ENCODE measurements around the gene ARNT2. TPM values are rescaled to one million over a fixed set of nuclear protein-coding genes. Genes with fewer than 3 reads are reported as not detected.

ARNT2 gene
- polyA plus RNA-seq, 2 of the 4 experiments (the other 2 are of a cell fraction) = 8.9 to 17.0 TPM

DNA sequence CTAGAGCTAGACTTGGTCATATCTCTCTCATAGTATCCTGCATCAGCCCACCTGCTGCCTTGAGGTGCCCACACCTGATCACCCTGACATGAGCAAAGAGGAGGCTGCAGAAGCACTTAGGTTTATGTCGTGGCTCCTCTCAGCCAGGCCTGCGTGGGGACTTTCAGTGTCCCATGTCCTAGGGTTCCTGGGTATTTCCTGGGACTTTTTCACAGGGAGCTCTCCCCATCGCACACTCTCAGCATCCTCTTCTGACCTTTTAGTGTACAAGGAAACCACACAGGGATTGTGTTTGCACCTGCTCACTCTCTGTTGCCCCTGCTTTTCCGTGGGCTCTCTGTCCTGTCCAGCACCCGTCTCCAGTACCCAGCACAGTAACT is 61.4 kb downstream of the ARNT2 start:
- no peak overlapping the region for H3K27ac ChIP-seq
- no peak overlapping the region for H3K4me3 ChIP-seq
- H3K9me3 ChIP-seq = no peaks in the 10 kb centered on the region
- H3K4me1 ChIP-seq = no peaks in the 10 kb centered on the region
- TF ChIP-seq NR3C1 (IDR thresholded peaks at IDR 0.05) (no peak), SREBF2 (IDR thresholded peaks at IDR 0.05) (no peak), MAFK (IDR thresholded peaks at IDR 0.05; ENCODE audit: partially characterized antibody) (no peak), NFE2L2 (conservative IDR thresholded peaks at IDR 0.05; ENCODE audit: low read length) (no peak)
- FAIRE-seq = no peak
- CTCF ChIA-PET = interaction anchor here (1.0 to 13.8 kb wide), 10 partner anchors 11 to 801 kb away, joined by 3 to 125 read pairs (median 4); partner anchors contain the start of gene CEMIP
- no peak for ATAC-seq
- DNase-seq (ENCODE audit: low read depth in 1 of 2, low spot score in 1 of 2) = no peak
- POLR2A ChIA-PET = no interaction called here
- 87% methylated on average over 5 of the region's 5 CpGs for WGBS (ENCODE audit: missing lambda C conversion rate)
- no peak overlapping the region for H3K4me2 ChIP-seq

GRCh38 chr15:80466543-80466942 is 62.4 kb downstream of the ARNT2 start:
- H3K9me3 ChIP-seq = no peaks in the 10 kb centered on the region
- H3K4me1 ChIP-seq = no peaks in the 10 kb centered on the region
- ChIA-PET POLR2A (no interaction called here), CTCF (interaction anchor here (1.0 to 13.8 kb wide), 11 partner anchors 11 to 800 kb away, joined by 3 to 125 read pairs (median 4); partner anchors contain the start of gene CEMIP)
- H3K27ac ChIP-seq = no peak overlapping the region
- DNase-seq (ENCODE audit: low read depth in 1 of 2, low spot score in 1 of 2) (no peak), ATAC-seq (no peak), FAIRE-seq (no peak)
- TF ChIP-seq POLR2AphosphoS2 (conservative IDR thresholded peaks at IDR 0.05; ENCODE audit: low read length) (no peak), ZFP36 (IDR thresholded peaks at IDR 0.05; ENCODE audit: borderline replicate concordance, partially characterized antibody) (no peak), PHF8 (IDR thresholded peaks at IDR 0.05; ENCODE audit: borderline replicate concordance, low read depth) (no peak), HOXB5 (CRISPR knock-in tag; IDR thresholded peaks at IDR 0.05) (no peak), EHMT2 (IDR thresholded peaks at IDR 0.05; ENCODE audit: low read depth) (no peak), MYC (IDR thresholded peaks at IDR 0.05; ENCODE audit: borderline replicate concordance, low read length) (no peak), HOXA7 (CRISPR knock-in tag; IDR thresholded peaks at IDR 0.05) (no peak), FOXS1 (CRISPR knock-in tag; IDR thresholded peaks at IDR 0.05) (no peak), RCOR1 (IDR thresholded peaks at IDR 0.05; ENCODE audit: low read depth, low read length) (no peak), NR3C1 (IDR thresholded peaks at IDR 0.05) (no peak), RFX5 (IDR thresholded peaks at IDR 0.05) (no peak), ESRRA (IDR thresholded peaks at IDR 0.05; ENCODE audit: borderline replicate concordance, low read length) (no peak), ZNF302 (CRISPR knock-in tag; IDR thresholded peaks at IDR 0.05) (no peak), POLR2A (IDR thresholded peaks at IDR 0.05; ENCODE audit: low read length) (no peak)
- TF ChIP-seq, protein P1, sequence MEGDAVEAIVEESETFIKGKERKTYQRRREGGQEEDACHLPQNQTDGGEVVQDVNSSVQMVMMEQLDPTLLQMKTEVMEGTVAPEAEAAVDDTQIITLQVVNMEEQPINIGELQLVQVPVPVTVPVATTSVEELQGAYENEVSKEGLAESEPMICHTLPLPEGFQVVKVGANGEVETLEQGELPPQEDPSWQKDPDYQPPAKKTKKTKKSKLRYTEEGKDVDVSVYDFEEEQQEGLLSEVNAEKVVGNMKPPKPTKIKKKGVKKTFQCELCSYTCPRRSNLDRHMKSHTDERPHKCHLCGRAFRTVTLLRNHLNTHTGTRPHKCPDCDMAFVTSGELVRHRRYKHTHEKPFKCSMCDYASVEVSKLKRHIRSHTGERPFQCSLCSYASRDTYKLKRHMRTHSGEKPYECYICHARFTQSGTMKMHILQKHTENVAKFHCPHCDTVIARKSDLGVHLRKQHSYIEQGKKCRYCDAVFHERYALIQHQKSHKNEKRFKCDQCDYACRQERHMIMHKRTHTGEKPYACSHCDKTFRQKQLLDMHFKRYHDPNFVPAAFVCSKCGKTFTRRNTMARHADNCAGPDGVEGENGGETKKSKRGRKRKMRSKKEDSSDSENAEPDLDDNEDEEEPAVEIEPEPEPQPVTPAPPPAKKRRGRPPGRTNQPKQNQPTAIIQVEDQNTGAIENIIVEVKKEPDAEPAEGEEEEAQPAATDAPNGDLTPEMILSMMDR (IDR thresholded peaks at IDR 0.05) = no peak
- H3K4me2 ChIP-seq = no peak overlapping the region
- H3K4me3 ChIP-seq = no peak overlapping the region
- 94% methylated on average over 2 of the region's 2 CpGs for WGBS (ENCODE audit: missing lambda C conversion rate)

DNA sequence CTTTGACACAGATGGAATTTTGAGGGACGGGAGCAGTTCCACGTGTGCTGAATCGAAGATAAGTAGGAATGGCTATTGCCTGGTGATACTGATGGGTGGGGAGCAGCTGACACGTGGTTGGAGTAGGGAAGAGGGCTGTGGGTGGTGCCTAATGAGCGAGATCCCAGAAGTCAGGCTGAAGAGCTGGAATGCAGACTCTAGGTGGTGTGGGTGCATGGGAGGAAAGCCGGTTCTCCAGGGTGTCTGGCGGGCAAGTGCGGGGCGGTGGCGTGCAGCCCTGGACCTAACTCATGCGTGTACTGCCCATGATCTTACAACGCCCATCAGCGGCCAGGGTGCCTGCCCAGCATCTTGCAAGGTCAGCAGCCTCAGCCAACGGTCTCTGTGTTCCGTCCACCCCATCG is 63.1 kb downstream of the ARNT2 start:
- WGBS (ENCODE audit: missing lambda C conversion rate) = 83% methylated on average over 15 of the region's 16 CpGs
- ChIA-PET CTCF (interaction anchor here (1.0 to 13.8 kb wide), 6 partner anchors 12 to 503 kb away, joined by 3 to 125 read pairs (median 6); partner anchors contain the start of gene CEMIP), POLR2A (no interaction called here)
- no peak overlapping the region for H3K4me2 ChIP-seq
- ATAC-seq (no peak), DNase-seq (ENCODE audit: low read depth in 1 of 2, low spot score in 1 of 2) (no peak), FAIRE-seq (no peak)
- no peaks in the 10 kb centered on the region for H3K9me3 ChIP-seq
- no peaks in the 10 kb centered on the region for H3K4me1 ChIP-seq
- H3K4me3 ChIP-seq = no peak overlapping the region
- H3K27ac ChIP-seq = no peak overlapping the region
- no peak for TF ChIP-seq HDAC2 (IDR thresholded peaks at IDR 0.05)
- no peak for TF ChIP-seq RAD21 (conservative IDR thresholded peaks at IDR 0.05 in 1 of 2, IDR thresholded peaks at IDR 0.05 in 1 of 2)

- CTCF ChIA-PET = interaction anchor here (13.8 kb wide), 1 partner anchor 14 kb away, joined by 125 read pairs; no protein-coding TSS in a partner anchor
- POLR2A ChIA-PET = no interaction called here
- FAIRE-seq (no peak), DNase-seq (ENCODE audit: low read depth in 1 of 2, low spot score in 1 of 2) (no peak), ATAC-seq (no peak)
- Histone ChIP-seq H3K4me2 (no peak overlapping the region), H3K9me3 (no peaks in the 10 kb centered on the region), H3K27ac (no peak overlapping the region), H3K4me3 (no peak overlapping the region), H3K4me1 (no peaks in the 10 kb centered on the region)
- 88% methylated on average over 5 of the region's 5 CpGs for WGBS (ENCODE audit: missing lambda C conversion rate)
- no peak for TF ChIP-seq RARB (CRISPR knock-in tag; IDR thresholded peaks at IDR 0.05)
- TF ChIP-seq CEBPB (IDR thresholded peaks at IDR 0.05) = no peak
Measured at GRCh38 chr15:80468796-80469195, 64.6 kb downstream of the ARNT2 start.

Measured in A549 (cell line).